NCI-H69 (cell line): Measurements from ENCODE around the gene UCN3.
A peak's percentile ranks its signal among the peaks of the same experiment; 100 is the strongest.

Source experiments
- DNase-seq: peaks from one replicate; lab custom pipeline; 2025; lab: John Stamatoyannopoulos, UW

UCN3 gene, protein sequence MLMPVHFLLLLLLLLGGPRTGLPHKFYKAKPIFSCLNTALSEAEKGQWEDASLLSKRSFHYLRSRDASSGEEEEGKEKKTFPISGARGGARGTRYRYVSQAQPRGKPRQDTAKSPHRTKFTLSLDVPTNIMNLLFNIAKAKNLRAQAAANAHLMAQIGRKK

GRCh38 chr10:5364890-5365338, at the start of gene UCN3:
TSS of gene UCN3 (plus strand) at chr10:5364966. CDS start at chr10:5373721, 8,755 bp downstream.
- peak; percentile 81 for DNase-seq

- DNase-seq, result no peak
Measured at GRCh38 chr10:5317547-5318107, 47.1 kb upstream of the UCN3 start.

- no peak for DNase-seq
Measured at GRCh38 chr10:5318148-5318547, 46.6 kb upstream of the UCN3 start.

DNA sequence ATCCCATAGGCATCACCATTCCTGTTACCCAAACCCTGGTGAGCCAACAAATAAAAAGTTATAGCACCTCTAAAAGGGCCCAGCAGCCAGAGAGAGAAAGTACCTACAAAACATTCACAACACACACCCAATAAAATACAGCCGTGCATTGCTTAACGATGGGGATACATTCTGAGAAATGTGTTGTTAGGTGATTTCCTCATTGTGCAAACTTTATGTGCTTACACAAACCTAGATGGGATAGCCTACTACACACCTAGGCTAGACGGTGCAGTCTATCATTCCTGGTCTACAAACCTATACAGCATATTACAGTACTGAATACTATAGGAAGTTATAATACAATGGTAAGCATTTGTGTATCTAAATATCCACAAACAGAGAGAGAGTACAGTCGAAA, 44.9 kb upstream of the UCN3 start:
- DNase-seq, result no peak

DNA sequence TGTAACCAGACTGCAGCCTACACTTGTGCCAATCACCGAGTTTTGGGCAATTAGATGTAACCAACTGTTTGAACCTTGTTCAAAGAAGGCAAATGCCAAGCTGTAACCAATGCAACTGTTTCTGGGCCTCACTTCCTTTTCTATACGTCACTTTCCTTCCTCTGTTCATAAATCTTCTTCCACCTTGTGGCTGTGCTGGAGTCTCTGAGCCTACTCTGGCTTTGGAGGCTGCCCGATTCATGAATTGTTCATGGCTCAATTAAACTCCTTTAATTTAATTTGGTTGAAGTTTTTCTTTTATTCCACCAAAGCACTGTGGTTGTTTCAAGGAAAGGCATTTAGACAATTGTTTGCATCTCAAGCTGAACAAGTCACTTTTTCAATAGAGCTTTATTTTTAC, 43.5 kb upstream of the UCN3 start:
- DNase-seq, result no peak

GRCh38 chr10:5323446-5323845, 41.3 kb upstream of the UCN3 start:
- no peak for DNase-seq

- DNase-seq, result no peak
Measured at GRCh38 chr10:5325076-5325475, 39.7 kb upstream of the UCN3 start.

DNA sequence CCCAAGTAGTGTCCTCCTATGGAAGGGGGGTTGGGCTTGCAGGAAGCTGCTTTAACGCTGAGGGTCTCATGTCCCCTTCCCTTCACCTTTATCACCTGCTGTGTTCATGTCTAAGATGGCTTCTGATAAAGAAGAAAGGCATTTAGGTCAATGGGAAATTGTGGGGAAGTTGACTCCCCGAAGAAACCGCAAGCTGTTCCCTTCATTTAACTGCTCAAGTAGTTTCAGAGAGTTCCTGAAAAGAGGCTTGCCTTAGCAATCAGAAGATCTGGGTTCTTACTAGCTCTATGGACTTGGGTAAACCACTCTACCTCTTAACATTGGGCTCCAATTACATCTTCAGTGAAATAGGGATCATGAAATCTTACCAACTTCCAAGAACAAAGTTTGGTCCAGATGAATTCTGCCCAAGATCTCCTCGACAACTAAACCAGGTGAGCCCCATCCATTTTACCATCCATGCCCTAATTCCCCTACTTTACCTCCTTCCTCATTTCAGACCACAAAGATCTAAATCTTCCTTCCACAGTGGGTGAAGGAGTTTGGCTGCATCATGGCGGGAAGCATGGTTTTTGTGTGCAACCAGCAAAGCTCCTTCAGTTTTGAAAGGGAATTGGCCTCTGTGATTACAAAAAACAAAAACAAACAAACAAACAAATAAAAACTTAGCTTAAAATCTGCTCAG, 30.4 kb upstream of the UCN3 start:
- DNase-seq, result no peak

DNA sequence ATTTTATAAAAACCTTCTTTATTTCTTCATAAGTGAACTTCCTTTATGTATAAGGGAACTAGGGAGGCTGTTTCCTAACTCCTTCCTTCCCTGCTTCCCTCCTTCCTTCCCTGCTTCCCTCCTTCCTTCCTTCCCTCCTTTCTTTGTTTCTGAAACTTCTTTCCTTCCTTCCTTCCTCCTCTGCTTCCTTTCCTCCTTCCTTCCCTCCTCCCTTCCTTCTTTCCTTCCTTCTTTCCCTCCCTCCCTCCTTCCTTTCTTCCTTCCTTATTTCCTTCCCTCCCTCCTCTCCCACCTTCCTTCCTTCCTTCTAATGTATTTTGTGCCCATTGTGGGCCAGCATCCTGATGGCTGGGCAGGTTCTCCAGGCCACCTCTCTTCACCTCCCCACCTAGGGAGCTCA, 26.8 kb upstream of the UCN3 start:
- DNase-seq, result no peak

DNA sequence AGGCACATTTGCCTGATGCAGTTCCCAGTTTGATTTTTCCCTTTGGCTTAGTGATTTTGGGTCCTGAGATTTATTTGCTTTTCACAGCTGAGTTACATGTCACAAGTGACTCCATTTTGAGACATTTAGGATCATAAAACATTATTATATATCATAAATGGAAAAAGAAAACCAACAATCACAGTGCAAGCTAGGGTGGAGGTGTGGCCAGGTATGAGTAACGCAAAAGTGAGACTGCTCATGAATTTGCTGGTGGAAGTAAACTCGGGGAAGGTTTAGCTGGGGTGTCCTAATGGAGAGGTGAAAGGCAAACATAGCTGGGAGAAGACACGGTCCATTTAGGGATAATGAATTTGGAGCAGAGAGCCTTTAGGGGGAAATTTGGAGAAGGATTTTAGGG, 21.7 kb upstream of the UCN3 start:
- DNase-seq, result no peak

GRCh38 chr10:5343561-5343960, 21.2 kb upstream of the UCN3 start:
- peak; percentile 14 for DNase-seq

GRCh38 chr10:5343979-5344378, 20.8 kb upstream of the UCN3 start:
- DNase-seq, result peak; percentile 18

GRCh38 chr10:5344746-5345145, 20.0 kb upstream of the UCN3 start:
- DNase-seq, result no peak

- DNase-seq, result no peak
Measured at GRCh38 chr10:5346881-5347280, 17.9 kb upstream of the UCN3 start.

GRCh38 chr10:5349362-5349761, 15.4 kb upstream of the UCN3 start:
- no peak for DNase-seq

GRCh38 chr10:5354068-5354467, 10.7 kb upstream of the UCN3 start:
- DNase-seq, result peak; percentile 15

GRCh38 chr10:5355594-5356301, 9.0 kb upstream of the UCN3 start:
- DNase-seq, result no peak

DNA sequence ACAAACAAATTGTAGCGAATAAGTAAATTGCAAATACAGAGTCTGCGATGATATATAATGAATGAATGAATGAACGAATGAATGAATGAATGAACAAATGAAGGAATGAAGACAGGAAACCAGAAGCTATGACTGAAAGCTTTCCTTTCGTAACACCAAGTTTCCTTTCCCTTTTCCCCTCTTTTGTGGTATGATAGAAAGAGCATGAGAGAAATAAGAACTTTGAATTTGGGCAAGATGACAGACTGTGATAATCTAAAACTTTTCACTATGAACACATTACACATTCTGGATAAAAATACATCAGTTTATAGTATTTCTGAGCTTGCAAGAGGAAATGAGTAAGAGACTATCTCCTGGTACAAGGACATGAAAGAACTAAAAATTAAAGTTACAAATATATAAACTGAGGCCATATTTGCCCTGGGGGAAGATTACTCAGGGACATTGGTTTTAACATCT, 8.4 kb upstream of the UCN3 start:
- no peak for DNase-seq

- peak; percentile 79 for DNase-seq
Measured at GRCh38 chr10:5360318-5360915, 4.3 kb upstream of the UCN3 start.

DNA sequence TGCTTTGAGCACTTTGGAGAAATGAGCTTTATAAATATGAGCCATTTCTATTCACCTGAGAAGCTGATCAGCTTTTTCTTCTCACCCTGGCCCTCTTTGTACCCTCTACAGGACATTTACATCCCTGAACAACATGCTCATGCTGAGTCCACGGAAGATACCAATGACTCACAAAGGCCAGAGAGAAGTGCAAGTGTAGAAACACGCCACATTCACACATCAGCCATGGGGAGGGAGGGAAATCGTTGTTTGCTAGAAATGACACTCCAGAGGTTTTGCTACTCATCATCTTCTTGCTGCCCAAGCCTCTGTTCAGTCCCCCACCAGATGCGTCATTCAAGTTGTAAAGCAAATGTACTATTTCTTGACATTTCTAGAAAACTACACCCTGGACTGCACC, 2.8 kb upstream of the UCN3 start:
- no peak for DNase-seq

- DNase-seq, result no peak
Measured at GRCh38 chr10:5362873-5363272, 1.9 kb upstream of the UCN3 start.

DNA sequence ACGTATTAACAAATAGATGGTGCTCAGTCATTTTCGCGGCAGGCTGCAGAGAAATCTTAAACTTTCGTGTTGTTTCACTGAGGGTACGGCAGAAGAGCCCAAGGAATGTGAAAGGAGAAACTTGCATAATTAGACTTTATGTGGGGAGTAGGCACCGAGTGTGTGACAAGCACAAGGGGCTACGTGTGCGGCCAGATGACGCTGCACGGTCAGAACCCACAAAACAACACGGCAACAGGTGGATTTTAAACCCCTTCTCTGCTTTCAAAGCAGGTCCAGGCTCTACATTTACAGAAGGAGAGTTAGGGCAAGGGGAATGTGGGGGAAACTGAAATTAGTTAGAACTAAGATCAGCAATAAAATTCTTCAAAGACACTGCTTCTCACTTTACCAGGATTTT, 392 bp upstream of the UCN3 start:
- no peak for DNase-seq

DNA sequence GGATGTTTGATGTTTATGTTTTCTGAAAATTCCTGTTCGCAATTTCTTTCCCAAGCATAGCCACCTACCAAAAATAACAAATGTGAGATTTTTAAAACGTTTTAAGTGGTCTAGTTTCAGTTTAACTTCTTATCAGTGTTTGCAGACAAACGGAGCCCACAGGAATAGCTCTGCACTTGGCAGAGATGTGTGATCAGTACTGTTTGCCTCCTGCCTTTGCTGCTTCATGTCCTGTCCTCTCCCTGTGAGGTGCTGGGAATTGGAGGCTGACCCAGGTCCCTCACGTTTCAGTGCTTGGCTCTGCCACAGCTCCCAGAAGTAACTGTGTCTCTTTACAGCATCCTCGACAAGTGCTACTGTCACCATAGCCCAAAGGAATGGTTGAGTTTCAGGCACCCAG, 1.2 kb downstream of the UCN3 start:
- DNase-seq, result peak; percentile 37
